Heart left ventricle (tissue), 16 donors: ENCODE data around the gene MALSU1. TPM values are rescaled to one million over a fixed set of nuclear protein-coding genes. Genes with fewer than 3 reads are reported as not detected.

ENCODE experiments used
- ATAC-seq, 4 donors: fragments of 200-7000 bp; cut with Tn5 transposase; one replicate each; pipeline ENCODE4 v1.9.1; 2020 to 2022; ENCODE audit warnings: moderate library complexity in 4 of 4, mild to moderate bottlenecking in 3 of 4, moderate number of reproducible peaks in 1 of 4
- DNase-seq, 5 donors: peaks; one replicate each; pipeline ENCODE4 v3.0.0-alpha.2; 2020
- H3K27ac ChIP-seq, 12 donors: fragments of 200-600 bp; sonication (generic) in 4 of 12; one replicate each; pipeline versions ENCODE4 v1.5.0 to v1.8.0; 2016 to 2022; ENCODE audit warnings: mild to moderate bottlenecking in 2 of 12
- H3K27me3 ChIP-seq, 9 donors: fragments of 200-600 bp; sonication (generic) in 2 of 9; one replicate each; pipeline versions ENCODE4 v1.5.1 to v1.8.0; 2016 to 2022; ENCODE audit warnings: mild to moderate bottlenecking in 3 of 9
- H3K36me3 ChIP-seq, 9 donors: fragments of 200-600 bp; sonication (generic) in 2 of 9; one replicate each; pipeline versions ENCODE4 v1.5.0 to v1.8.0; 2018 to 2022; ENCODE audit warnings: mild to moderate bottlenecking in 2 of 9
- H3K4me1 ChIP-seq, 12 donors: fragments of 200-600 bp; sonication (generic) in 4 of 12; one replicate each; pipeline versions ENCODE4 v1.5.0 to v1.8.0; 2016 to 2022; ENCODE audit warnings: mild to moderate bottlenecking in 3 of 12
- H3K4me3 ChIP-seq, 12 donors: fragments of 200-600 bp; sonication (generic) in 4 of 12; one replicate each; pipeline versions ENCODE4 v1.5.0 to v1.8.0; 2017 to 2022; ENCODE audit warnings: mild to moderate bottlenecking in 9 of 12, moderate library complexity in 4 of 12
- H3K9me3 ChIP-seq, 12 donors: fragments of 200-600 bp; sonication (generic) in 4 of 12; one replicate each; pipeline versions ENCODE4 v1.5.0 to v1.8.0; 2016 to 2022; ENCODE audit warnings: mild to moderate bottlenecking in 1 of 12
- POLR2A ChIP-seq, 2 donors: fragments of 450-650 bp; IDR thresholded peaks; one replicate each; pipeline ENCODE4 v1.6.1; 2017; ENCODE audit warnings: antibody characterized with exemption in 2 of 2, mild to moderate bottlenecking in 2 of 2, moderate library complexity in 2 of 2
- WGBS, 4 donors: extraction: QIAGEN DNeasy Blood & Tissue Kit in 2 of 4; methylation state at CpG; one replicate each; pipeline versions ENCODE4 v1.1.5 to v1.1.7; 2013 to 2018; 5-methylcytosine and 5-hydroxymethylcytosine counted together
- intact Hi-C, 10 donors: fragments of 100-400 bp; cut with DNase I; formaldehyde crosslinking; loops; one replicate each; pipeline versions ENCODE4 v1.11.1 to v1.14.2; 2022
- polyA plus RNA-seq, 2 donors: library from polyadenylated mRNA; stranded (reverse); fragments of 200-250 nt; gene quantifications; one replicate each; pipeline ENCODE4 v1.2.3, GENCODE V29; 2013
- total RNA-seq, 9 donors: library from RNA; depleted of rRNA in 2 of 9; stranded (reverse); fragments of >200 nt in 2 of 9; fragmentation: NEBNext Ultra II Directional in 3 of 9; extraction: Animal tissue kit (Norgen Biotek cat#: 25700) in 3 of 9; gene quantifications; one replicate each; pipeline versions ENCODE4 v1.1.0 to v1.2.4, GENCODE V29; 2016 to 2023
- TF ChIP-seq, protein P1 (sequence below), 12 donors: fragments of 200-600 bp; sonication (generic) in 4 of 12; IDR thresholded peaks; one replicate each; pipeline versions ENCODE4 v1.5.0 to v1.8.0; 2018 to 2022; ENCODE audit warnings: antibody characterized with exemption in 12 of 12, mild to moderate bottlenecking in 5 of 12
- donor health status: ischemic (EF 13 %, LVEDD 7.1; RV severe dilation, severe dysfunction).
- donor health status: healthy with polysubstance abuse.
- donor health status: DM: no; HTN: yes; CAD: no.
- donor health status: DM: no; HTN: no; CAD: no.
- donor health status: ischemic (EF 25% LVEDD 6.9; RV normal size, moderate dysfunction).
- donor health status: ischemic (EF 25% LVEDD 5.7; RV mildly dilated, moderate dysfunction).
- donor health status: healthy.
- donor health status: DM: yes; HTN: yes; CAD: no.
- donor health status: ischemic (EF 35%, LVEDD 5.7; RV mildly dilated, moderate dysfunction).
- donor health status: nonischemic (EF 11% LVEDD 7.7; RV severe dilation, severe dysfunction).
- donor health status: DM: yes; HTN: yes; CAD: no.
- donor health status: PGD.
- donor health status: ischemic (EF 29% LVEDD 5.4; RV normal size, mild dysfunction).
- donor health status: nonischemic (EF 23%, LVEDD 6.1; RV moderate dilation, normal function).

Gene MALSU1
- total and polyA plus RNA-seq, 11 donors, result 40.3 to 128 (median 104) TPM

DNA sequence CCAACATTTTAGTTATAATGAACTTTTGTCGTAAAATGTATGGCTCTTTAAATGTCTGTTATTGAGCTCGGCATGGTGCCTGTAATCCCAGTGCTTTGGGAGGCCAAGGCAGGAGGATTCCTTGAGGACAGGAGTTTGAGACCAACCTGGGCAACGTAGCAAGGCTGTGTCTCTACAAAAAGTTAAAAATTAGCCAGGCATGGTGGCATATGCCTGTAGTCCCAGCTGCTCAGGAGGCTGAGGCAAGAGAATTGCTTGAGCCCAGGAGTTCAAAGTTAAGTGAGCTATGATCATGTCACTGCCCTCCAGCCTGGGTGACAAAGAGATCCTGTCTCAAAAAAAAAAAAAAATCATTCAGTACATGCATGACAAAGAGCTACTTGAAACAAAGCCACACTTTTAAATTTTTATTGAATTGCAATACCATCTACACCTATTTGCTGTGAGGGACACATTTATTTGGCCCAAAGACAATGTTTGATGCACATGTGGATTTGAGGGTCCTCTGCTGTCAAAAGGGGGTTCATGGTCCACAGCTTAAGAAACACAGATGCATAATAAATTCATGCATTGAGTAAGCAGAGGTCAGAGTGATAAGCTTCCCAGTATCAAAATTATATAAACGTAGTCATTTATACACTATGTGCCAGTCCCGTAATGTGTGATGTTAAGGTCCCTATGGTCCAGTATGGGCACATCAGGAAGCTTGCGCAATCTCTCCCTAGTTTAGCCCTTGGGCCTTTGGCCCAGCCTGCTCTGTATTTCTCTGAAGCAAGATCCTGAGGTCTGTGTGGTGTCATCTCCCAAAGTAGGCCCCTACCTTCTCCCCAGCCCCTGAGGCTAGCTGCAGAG is 4.4 kb upstream of the MALSU1 start:
- TF ChIP-seq, protein P1, sequence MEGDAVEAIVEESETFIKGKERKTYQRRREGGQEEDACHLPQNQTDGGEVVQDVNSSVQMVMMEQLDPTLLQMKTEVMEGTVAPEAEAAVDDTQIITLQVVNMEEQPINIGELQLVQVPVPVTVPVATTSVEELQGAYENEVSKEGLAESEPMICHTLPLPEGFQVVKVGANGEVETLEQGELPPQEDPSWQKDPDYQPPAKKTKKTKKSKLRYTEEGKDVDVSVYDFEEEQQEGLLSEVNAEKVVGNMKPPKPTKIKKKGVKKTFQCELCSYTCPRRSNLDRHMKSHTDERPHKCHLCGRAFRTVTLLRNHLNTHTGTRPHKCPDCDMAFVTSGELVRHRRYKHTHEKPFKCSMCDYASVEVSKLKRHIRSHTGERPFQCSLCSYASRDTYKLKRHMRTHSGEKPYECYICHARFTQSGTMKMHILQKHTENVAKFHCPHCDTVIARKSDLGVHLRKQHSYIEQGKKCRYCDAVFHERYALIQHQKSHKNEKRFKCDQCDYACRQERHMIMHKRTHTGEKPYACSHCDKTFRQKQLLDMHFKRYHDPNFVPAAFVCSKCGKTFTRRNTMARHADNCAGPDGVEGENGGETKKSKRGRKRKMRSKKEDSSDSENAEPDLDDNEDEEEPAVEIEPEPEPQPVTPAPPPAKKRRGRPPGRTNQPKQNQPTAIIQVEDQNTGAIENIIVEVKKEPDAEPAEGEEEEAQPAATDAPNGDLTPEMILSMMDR (IDR thresholded peaks at IDR 0.05), result no peak
- TF ChIP-seq POLR2A (IDR thresholded peaks at IDR 0.05), result no peak
- no peak overlapping the region for H3K27ac ChIP-seq
- intact Hi-C loops, result loop anchor here in 3 of 10 donors (5.0 to 10.0 kb wide), 3 partner anchors 190 to 240 kb away; partner anchors contain the start of genes TRA2A (in 2 of the 3) and KLHL7 (in 1 of the 3)
- DNase-seq (no peak), ATAC-seq (no peak)
- no peak overlapping the region for H3K4me3 ChIP-seq
- H3K9me3 ChIP-seq, result no peaks in the 10 kb centered on the region
- peaks cover 0 to 7% (median 0%) of the 10 kb centered on the region in 9 donors for H3K27me3 ChIP-seq
- H3K4me1 ChIP-seq, result peaks cover 0 to 13% (median 7%) of the 10 kb centered on the region in 12 donors
- no peaks in the 10 kb centered on the region for H3K36me3 ChIP-seq
- WGBS, 4 donors, result 81 to 90% (median 84%) methylated on average over 6 of the region's 6 CpGs

DNA sequence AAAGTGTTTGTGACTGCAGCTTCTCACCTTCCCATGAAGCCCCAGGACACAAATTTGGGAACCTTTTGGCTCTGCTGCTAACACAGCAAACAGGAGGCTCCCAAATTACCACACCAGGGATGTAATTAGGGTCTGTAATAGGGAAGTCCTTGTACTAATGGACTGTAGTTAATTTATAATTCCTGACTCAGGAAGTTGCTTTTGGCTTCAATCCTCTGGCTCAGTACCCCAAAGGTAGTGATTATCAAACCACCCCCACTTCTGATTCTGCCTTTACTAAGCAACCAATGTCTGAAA is 3.8 kb upstream of the MALSU1 start:
- Histone ChIP-seq H3K4me3 (no peak overlapping the region), H3K9me3 (no peaks in the 10 kb centered on the region), H3K4me1 (peaks cover under 1 to 18% (median 12%) of the 10 kb centered on the region in 12 donors), H3K27ac (no peak overlapping the region), H3K27me3 (peaks cover 0 to 7% (median 0%) of the 10 kb centered on the region in 9 donors), H3K36me3 (no peaks in the 10 kb centered on the region)
- no peak for DNase-seq
- intact Hi-C loops, result loop anchor here in 3 of 10 donors (5.0 to 10.0 kb wide), 3 partner anchors 191 to 239 kb away; partner anchors contain the start of genes TRA2A (in 2 of the 3) and KLHL7 (in 1 of the 3)
- ATAC-seq, result no peak
- no peak for TF ChIP-seq POLR2A (IDR thresholded peaks at IDR 0.05)
- TF ChIP-seq, protein P1 (IDR thresholded peaks at IDR 0.05), result no peak

DNA sequence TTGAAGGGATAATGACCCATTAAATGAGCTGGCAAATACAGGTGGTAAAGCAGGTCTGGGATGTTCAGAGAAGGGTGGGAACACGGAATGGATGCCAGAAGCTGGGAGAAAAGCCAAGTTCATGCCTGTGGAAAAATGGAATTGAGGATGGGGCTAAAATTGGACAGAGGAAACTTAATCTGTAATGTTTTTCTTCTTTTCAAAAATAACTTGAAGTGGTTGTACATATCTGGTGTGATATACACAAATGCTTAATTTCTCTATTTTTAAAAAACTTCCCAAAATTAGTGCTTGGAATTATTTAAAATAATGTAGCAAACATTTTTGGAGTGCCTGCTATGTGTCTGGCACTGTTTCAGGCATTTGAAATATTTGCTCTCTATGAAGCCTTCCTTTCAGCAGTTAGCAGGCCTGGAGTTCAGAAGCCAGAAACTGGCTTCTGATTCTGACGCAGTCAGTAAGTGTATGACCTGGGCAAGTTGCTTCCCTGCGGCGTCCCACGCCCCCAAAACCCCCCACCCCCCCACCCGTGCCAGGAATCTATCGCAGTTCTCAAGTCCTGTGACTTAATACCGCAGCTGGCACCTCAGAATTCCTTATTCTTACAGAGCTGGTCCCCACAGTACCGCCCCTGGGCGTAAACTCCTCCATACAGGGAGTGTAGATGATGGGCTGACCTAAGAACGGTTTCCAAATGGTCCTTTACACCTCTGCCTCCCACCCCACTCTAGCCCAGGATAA is 828 bp upstream of the MALSU1 start:
- ATAC-seq, result peak in 2 of 4 donors; percentile 12 to 47
- peak overlapping the region; percentile 78 to 98 (median 86) for H3K4me3 ChIP-seq
- peaks cover 0 to 3% (median 0%) of the 10 kb centered on the region in 9 donors for H3K27me3 ChIP-seq
- peaks cover 0 to 21% (median 12%) of the 10 kb centered on the region in 9 donors for H3K36me3 ChIP-seq
- WGBS, 4 donors, result 34 to 50% (median 46%) methylated on average over 11 of the region's 11 CpGs
- H3K4me1 ChIP-seq, result peaks cover 4 to 40% (median 25%) of the 10 kb centered on the region in 12 donors
- TF ChIP-seq, protein P1 (IDR thresholded peaks at IDR 0.05), result no peak
- no peak for TF ChIP-seq POLR2A (IDR thresholded peaks at IDR 0.05)
- H3K9me3 ChIP-seq, result no peaks in the 10 kb centered on the region
- intact Hi-C loops, result loop anchor here in 3 of 10 donors (5.0 to 10.0 kb wide), 3 partner anchors 194 to 236 kb away; partner anchors contain the start of genes TRA2A (in 2 of the 3) and KLHL7 (in 1 of the 3)
- peak overlapping the region; percentile 19 to 90 (median 84) for H3K27ac ChIP-seq
- no peak for DNase-seq
